Measurements from ENCODE around the gene ZEB2.

DNA sequence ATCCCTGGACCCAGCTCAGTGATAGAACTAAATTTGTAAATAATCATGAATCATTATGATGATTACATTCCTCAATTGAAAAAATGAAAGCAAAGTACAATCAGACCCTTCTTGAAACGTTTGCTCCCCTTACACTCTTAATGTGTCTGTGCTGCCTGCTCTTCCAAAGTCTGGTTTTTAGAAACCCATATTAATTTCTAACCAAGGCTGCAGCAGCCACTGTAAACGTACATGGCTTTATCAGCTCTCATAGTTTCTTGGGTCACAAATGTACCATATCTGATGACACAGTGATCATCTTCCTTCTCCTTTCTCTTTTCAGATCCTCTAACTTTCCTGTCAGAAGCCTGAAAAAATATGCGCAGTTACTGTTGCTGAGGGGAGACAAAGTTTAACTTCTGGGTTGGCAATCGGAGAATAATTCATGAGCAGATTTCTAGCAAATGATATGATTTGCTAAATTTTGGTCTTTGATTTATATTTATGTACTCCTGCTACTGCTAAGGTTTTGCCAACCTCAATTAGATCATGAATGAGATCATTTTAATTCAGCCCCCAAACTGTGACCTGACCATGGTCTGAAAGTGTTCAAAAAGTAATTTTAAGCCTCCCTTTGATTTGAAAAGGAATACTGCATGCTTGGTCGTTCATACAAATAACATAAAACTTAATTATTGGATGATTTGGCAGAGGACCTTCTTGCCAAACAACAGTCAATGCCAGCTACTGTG, 12.3 kb downstream of the ZEB2 start:
- TF ChIP-seq, protein P1, sequence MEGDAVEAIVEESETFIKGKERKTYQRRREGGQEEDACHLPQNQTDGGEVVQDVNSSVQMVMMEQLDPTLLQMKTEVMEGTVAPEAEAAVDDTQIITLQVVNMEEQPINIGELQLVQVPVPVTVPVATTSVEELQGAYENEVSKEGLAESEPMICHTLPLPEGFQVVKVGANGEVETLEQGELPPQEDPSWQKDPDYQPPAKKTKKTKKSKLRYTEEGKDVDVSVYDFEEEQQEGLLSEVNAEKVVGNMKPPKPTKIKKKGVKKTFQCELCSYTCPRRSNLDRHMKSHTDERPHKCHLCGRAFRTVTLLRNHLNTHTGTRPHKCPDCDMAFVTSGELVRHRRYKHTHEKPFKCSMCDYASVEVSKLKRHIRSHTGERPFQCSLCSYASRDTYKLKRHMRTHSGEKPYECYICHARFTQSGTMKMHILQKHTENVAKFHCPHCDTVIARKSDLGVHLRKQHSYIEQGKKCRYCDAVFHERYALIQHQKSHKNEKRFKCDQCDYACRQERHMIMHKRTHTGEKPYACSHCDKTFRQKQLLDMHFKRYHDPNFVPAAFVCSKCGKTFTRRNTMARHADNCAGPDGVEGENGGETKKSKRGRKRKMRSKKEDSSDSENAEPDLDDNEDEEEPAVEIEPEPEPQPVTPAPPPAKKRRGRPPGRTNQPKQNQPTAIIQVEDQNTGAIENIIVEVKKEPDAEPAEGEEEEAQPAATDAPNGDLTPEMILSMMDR (IDR thresholded peaks at IDR 0.05): no peak
- TF ChIP-seq EP300 (IDR thresholded peaks at IDR 0.05): no peak
